HUES48 (cell line): ENCODE measurements around the gene COL16A1.

ENCODE experiments used
- H3K27ac ChIP-seq: one replicate; pipeline ENCODE4 v1.7.0; 2013; ENCODE audit warnings: low read depth, low read length, inconsistent platforms
- H3K27me3 ChIP-seq: 2 replicates; pipeline ENCODE4 v1.6.1; 2013; ENCODE audit warnings: mild to moderate bottlenecking, low read length; ENCODE audit not compliant: control insufficient read depth, insufficient read depth
- H3K36me3 ChIP-seq: 2 replicates; pipeline ENCODE4 v1.6.1; 2013; ENCODE audit warnings: low read length; ENCODE audit not compliant: control insufficient read depth, insufficient read depth
- H3K4me1 ChIP-seq: 2 replicates; pipeline ENCODE4 v1.6.1; 2013; ENCODE audit warnings: mild to moderate bottlenecking, low read length; ENCODE audit not compliant: control insufficient read depth, insufficient read depth
- H3K4me3 ChIP-seq: 2 replicates; pipeline ENCODE4 v1.5.1; 2013; ENCODE audit warnings: mild to moderate bottlenecking, low read depth, low read length
- H3K9ac ChIP-seq: 2 replicates; pipeline ENCODE4 v1.6.1; 2013; ENCODE audit warnings: mild to moderate bottlenecking, low read depth, low read length, moderate library complexity
- H3K9me3 ChIP-seq: 2 replicates; pipeline ENCODE4 v1.6.1; 2013; ENCODE audit warnings: low read length; ENCODE audit not compliant: control insufficient read depth, insufficient read depth

The COL16A1 gene

DNA sequence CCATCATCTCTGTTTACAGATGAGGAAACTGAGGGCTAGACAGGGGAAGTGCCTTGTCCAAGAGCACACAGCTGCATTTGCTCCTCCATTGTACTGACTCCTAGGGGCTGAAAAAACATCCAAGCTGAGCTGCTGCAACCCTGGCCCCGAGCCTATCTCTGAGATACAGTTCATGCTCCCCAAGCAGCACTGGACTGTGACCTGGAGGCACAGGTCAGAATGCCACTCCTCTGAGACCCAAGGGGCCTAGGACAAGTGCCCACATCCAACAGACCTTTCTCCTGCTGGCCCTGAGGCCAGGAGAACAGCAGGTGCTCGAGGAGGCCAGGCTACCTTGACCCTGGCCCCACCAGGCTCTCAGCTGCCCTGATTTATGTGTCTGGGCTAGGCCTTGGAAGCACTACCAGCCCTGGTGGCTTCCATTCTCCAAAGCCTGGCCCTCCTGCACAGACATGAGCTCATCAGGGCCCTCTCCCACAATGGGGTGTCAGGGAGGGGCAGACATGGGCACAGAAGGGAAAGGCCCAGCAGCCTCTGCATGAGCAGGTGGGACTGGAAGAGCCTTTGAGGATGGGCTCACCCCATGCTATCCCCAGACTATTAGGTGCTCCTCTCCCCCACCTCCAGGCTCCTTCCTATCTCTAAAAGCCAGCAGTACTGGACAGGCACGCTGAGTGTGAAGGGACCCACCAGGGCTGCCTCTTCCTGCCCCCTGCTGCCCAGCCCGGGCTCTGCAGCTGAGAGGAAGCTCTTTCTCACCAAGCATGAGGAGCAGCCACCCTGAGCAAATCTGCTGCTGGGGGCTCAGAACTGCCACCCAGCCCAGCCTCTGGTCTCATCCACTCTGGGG lies 41.5 kb upstream of the COL16A1 start:
- Histone ChIP-seq H3K4me1 (peaks cover 15% of the 10 kb centered on the region; the same call in 1 of the 2 replicates), H3K9me3 (no peaks in the 10 kb centered on the region), H3K4me3 (no peak overlapping the region), H3K27ac (no peak overlapping the region), H3K9ac (no peak overlapping the region), H3K36me3 (no peaks in the 10 kb centered on the region), H3K27me3 (no peaks in the 10 kb centered on the region)

DNA sequence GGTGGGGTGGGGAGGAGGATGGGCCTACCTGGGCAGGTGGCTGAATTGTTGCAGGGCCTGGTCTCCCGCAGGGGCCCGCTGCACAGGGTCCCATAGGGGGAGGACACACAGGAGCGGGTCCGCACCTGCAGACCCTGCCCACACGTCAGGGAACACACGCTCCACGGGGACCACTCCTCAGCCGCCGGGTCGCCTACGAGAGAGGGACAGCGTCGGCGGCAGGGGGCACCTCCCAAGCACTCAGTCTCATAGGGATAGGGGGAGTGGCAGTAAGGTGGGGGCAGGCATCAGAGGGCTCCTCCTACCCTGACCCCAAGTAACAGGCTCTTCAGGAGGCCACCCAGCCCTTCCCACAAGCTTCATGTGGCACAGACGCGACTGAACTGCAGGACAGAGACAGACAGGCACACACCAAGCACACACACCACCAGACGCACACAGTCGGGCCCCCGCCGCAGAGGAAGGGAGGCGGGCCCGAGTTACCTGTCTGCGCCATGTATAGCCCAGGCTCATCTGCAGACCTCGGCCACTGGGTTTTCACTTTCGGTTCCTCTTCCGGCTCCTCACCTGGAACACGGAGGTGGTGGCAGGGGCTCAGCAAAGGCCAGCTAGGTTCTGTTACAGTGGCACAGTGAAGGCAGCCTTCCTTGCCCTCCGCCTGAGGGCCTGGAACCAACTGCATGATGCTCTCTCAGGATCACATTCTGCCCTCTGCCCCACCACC lies 40.5 kb upstream of the COL16A1 start:
- H3K4me1 ChIP-seq: peaks cover 19% of the 10 kb centered on the region; the same call in 1 of the 2 replicates
- no peak overlapping the region for H3K27ac ChIP-seq
- H3K9me3 ChIP-seq: no peaks in the 10 kb centered on the region
- no peaks in the 10 kb centered on the region for H3K36me3 ChIP-seq
- no peak overlapping the region for H3K4me3 ChIP-seq
- H3K27me3 ChIP-seq: no peaks in the 10 kb centered on the region
- H3K9ac ChIP-seq: no peak overlapping the region

- H3K9ac ChIP-seq: no peak overlapping the region
- no peak overlapping the region for H3K4me3 ChIP-seq
- H3K9me3 ChIP-seq: no peaks in the 10 kb centered on the region
- no peak overlapping the region for H3K27ac ChIP-seq
- peaks cover 22% of the 10 kb centered on the region; the same call in 1 of the 2 replicates for H3K4me1 ChIP-seq
- H3K27me3 ChIP-seq: no peaks in the 10 kb centered on the region
- H3K36me3 ChIP-seq: 0 out of 2 replicates have a peak, but pooled peaks cover 11% of the 10 kb centered on the region
Measured at GRCh38 chr1:31742462-31743212, 38.8 kb upstream of the COL16A1 start.

GRCh38 chr1:31739346-31739745 lies 35.5 kb upstream of the COL16A1 start:
- Histone ChIP-seq H3K36me3 (0 out of 2 replicates have a peak, but pooled peaks cover 11% of the 10 kb centered on the region), H3K4me3 (no peak overlapping the region), H3K27me3 (no peaks in the 10 kb centered on the region), H3K27ac (no peak overlapping the region), H3K4me1 (peaks cover 7% of the 10 kb centered on the region; the same call in 1 of the 2 replicates), H3K9ac (no peak overlapping the region), H3K9me3 (no peaks in the 10 kb centered on the region)

DNA sequence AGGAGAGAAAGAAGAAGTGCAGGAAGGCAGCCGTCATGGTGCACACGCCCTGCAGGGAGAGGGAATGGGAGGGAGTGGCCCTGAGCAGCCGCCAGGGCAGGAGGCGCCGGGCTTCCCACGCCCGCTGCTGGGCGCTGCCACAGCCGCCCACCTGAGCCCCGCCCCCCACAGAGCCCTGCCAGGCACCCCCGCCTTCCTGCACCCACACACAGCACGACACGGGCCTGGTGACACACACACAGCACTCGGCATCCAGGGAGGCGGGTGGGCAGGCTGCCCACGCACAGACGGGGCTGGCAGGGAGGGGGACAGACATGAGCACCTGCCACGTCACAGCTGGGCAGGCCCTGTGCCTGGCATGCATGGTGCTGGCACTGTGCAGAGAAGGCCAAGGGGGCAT lies 32.9 kb upstream of the COL16A1 start:
- H3K27ac ChIP-seq: no peak overlapping the region
- no peaks in the 10 kb centered on the region for H3K9me3 ChIP-seq
- H3K36me3 ChIP-seq: peaks cover 15% of the 10 kb centered on the region; the same call in 1 of the 2 replicates
- H3K4me3 ChIP-seq: no peak overlapping the region
- H3K4me1 ChIP-seq: peaks cover 7% of the 10 kb centered on the region; the same call in 1 of the 2 replicates
- no peaks in the 10 kb centered on the region for H3K27me3 ChIP-seq
- H3K9ac ChIP-seq: no peak overlapping the region

DNA sequence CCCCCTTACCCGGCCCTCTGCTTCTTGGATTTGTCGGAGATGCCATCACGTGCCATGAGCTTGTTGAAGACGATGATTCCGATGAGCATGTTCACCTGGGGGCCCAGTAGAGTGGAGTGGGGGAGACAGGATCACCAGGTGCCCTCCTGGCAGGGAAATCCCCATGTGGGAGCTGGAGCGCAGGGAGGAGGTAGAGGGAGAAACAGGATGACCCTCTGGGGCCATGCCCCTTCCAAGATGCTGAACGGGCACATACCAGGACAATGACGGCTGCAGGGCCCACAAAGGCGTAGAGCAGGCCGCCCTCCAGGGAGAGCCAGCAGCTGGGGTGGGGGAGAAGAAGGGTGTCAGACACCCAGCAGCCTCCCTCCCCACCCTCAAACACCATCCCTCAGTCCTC lies 31.8 kb upstream of the COL16A1 start:
- H3K4me1 ChIP-seq: peaks cover 7% of the 10 kb centered on the region; the same call in 1 of the 2 replicates
- H3K27me3 ChIP-seq: no peaks in the 10 kb centered on the region
- no peak overlapping the region for H3K9ac ChIP-seq
- peaks cover 16% of the 10 kb centered on the region; the same call in 1 of the 2 replicates for H3K36me3 ChIP-seq
- H3K9me3 ChIP-seq: no peaks in the 10 kb centered on the region
- H3K27ac ChIP-seq: no peak overlapping the region
- H3K4me3 ChIP-seq: no peak overlapping the region

DNA sequence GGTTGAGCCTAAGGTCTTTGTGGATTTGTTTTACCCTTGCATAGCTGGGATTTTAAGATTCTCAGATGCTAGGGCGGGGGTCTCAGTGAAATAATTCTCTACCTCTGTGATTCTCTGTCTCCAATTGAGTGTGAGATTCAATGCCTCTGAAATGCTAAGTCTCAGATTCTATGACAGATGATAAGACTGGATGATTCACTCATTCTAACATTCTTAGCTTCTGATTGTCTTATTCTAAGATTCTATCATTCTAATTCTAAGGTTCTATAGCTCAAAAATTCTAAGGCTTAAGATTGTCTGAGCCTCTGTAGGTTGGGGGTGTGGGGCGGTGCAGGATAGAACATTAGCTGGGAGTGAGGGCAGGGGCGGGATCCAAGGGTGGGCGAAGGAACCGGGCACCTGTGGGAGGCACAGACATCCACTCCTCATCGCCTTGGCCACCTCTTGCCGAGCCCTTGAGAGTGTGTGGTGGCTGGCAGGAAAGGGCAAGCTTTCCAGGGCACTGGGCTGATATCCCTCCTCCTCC lies 30.8 kb upstream of the COL16A1 start:
- Histone ChIP-seq H3K4me1 (peaks cover 6% of the 10 kb centered on the region; the same call in 1 of the 2 replicates), H3K9ac (no peak overlapping the region), H3K27me3 (no peaks in the 10 kb centered on the region), H3K36me3 (peaks cover 22% of the 10 kb centered on the region; the same call in 1 of the 2 replicates), H3K4me3 (no peak overlapping the region), H3K9me3 (no peaks in the 10 kb centered on the region), H3K27ac (no peak overlapping the region)

GRCh38 chr1:31733389-31734219 lies 29.8 kb upstream of the COL16A1 start:
- H3K9me3 ChIP-seq: no peaks in the 10 kb centered on the region
- H3K27me3 ChIP-seq: no peaks in the 10 kb centered on the region
- H3K9ac ChIP-seq: no peak overlapping the region
- H3K27ac ChIP-seq: no peak overlapping the region
- H3K36me3 ChIP-seq: peaks cover 18% of the 10 kb centered on the region; the same call in 1 of the 2 replicates
- no peaks in the 10 kb centered on the region for H3K4me1 ChIP-seq
- H3K4me3 ChIP-seq: no peak overlapping the region

GRCh38 chr1:31732751-31733289 lies 29.0 kb upstream of the COL16A1 start:
- Histone ChIP-seq H3K36me3 (peaks cover 11% of the 10 kb centered on the region; the same call in 1 of the 2 replicates), H3K9ac (no peak overlapping the region)

More at GRCh38 chr1:31732751-31733289, 29.0 kb upstream of the COL16A1 start:
- Histone ChIP-seq H3K4me3 (no peak overlapping the region), H3K4me1 (no peaks in the 10 kb centered on the region), H3K27ac (no peak overlapping the region), H3K9me3 (no peaks in the 10 kb centered on the region), H3K27me3 (no peaks in the 10 kb centered on the region)
